IPS-15b (cell line): ENCODE data around the gene SGCD.

Experiments
- H3K27me3 ChIP-seq: one replicate; pipeline ENCODE4 v1.6.1; 2013; ENCODE audit warnings: low read length; ENCODE audit not compliant: control insufficient read depth, insufficient read depth
- H3K36me3 ChIP-seq: one replicate; pipeline ENCODE4 v1.6.1; 2013; ENCODE audit warnings: low read length; ENCODE audit not compliant: control insufficient read depth, insufficient read depth
- H3K4me1 ChIP-seq: one replicate; pipeline ENCODE4 v1.6.1; 2013; ENCODE audit warnings: mild to moderate bottlenecking, low read length; ENCODE audit not compliant: control insufficient read depth, insufficient read depth
- H3K4me3 ChIP-seq: one replicate; pipeline ENCODE4 v1.5.1; 2013; ENCODE audit warnings: low read depth, low read length
- H3K9ac ChIP-seq: one replicate; pipeline ENCODE4 v1.6.1; 2013; ENCODE audit warnings: low read depth, mild to moderate bottlenecking, low read length
- H3K9me3 ChIP-seq: one replicate; pipeline ENCODE4 v1.6.1; 2013; ENCODE audit warnings: mild to moderate bottlenecking, low read length; ENCODE audit not compliant: control insufficient read depth, insufficient read depth

Gene SGCD

DNA sequence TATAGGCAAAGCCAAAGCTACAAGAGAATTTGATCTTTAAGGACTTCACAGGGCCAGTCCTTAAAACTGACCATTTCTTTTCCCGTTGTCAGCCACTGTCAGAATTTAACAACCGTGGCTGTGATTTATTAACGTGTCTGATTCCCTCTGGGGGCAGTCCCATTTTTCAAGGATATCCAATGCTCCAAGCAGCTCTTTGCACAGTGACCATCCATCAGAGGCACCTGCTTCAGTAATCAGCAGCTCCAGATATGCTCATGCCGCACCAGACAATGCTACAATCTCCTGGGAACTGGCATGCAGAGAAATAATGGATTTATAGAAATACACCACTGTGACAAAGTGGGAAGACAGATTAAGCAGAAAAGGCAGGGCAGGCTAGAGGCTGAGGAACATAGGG, 359.8 kb downstream of the SGCD start:
- Histone ChIP-seq H3K9ac (no peak overlapping the region), H3K9me3 (no peaks in the 10 kb centered on the region), H3K27me3 (no peaks in the 10 kb centered on the region), H3K4me1 (peaks cover 17% of the 10 kb centered on the region), H3K4me3 (no peak overlapping the region), H3K36me3 (no peaks in the 10 kb centered on the region)

DNA sequence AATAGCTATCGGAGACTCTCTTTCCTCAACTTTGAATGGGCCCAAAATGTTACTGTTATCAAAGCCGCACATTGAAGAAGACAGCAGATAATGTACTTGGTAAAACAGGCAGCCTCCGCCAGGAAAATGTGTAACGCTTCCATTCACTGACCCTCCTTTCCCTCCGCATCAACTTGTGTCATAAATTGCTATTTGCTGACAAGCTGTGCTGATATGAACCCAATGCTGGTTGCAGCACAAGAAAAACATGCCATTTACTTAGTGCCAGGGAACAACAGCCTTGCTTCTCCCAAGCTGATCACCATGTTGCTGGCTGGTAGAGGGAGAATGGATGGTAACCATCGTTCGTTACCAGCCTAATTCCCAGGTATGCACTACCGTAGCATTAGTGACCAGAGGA, 360.6 kb downstream of the SGCD start:
- H3K9ac ChIP-seq, result no peak overlapping the region
- H3K27me3 ChIP-seq, result no peaks in the 10 kb centered on the region
- H3K4me3 ChIP-seq, result no peak overlapping the region
- H3K4me1 ChIP-seq, result peaks cover 17% of the 10 kb centered on the region
- H3K36me3 ChIP-seq, result no peaks in the 10 kb centered on the region
- H3K9me3 ChIP-seq, result no peaks in the 10 kb centered on the region

DNA sequence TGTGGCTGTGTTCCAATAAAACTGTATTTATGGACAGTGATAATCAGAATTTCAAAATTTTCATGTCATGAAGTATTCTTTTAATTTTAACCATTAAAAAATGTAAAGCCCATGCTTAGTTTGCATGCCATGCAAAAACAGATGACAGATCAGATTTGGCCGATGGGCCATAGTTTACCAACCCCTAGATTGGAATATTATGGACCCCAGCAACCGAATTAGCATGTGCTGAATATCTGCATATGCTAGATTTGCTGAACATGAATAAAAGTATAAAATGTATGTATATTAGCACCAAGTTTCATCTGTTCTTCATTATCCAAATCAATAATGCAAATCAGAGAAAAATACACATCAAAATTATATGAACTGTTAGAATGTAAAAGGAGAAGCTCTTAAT, 364.6 kb downstream of the SGCD start:
- no peaks in the 10 kb centered on the region for H3K36me3 ChIP-seq
- no peak overlapping the region for H3K4me3 ChIP-seq
- H3K27me3 ChIP-seq, result no peaks in the 10 kb centered on the region
- peaks cover 2% of the 10 kb centered on the region for H3K4me1 ChIP-seq
- no peak overlapping the region for H3K9ac ChIP-seq
- H3K9me3 ChIP-seq, result no peaks in the 10 kb centered on the region

DNA sequence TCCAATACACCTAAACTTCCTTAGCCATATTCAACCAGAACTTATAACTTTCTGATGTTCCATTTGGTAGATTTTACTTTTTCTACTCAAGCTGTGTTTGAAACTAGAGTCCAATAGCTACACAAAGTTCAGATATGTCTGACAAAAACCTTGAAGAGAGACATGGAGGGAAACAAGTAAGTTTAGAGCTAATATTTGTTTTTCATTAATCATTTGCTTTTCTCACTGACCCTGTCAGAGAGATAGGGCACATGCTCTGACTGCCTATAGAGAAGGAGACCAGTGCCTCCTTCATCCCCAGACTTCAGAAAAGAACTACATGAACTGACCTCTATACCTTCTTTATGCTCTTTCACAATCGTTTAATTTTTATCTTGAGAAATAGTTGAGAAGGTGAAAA, 366.1 kb downstream of the SGCD start:
- Histone ChIP-seq H3K4me3 (no peak overlapping the region), H3K9ac (no peak overlapping the region), H3K36me3 (no peaks in the 10 kb centered on the region), H3K9me3 (no peaks in the 10 kb centered on the region), H3K4me1 (no peaks in the 10 kb centered on the region), H3K27me3 (no peaks in the 10 kb centered on the region)

DNA sequence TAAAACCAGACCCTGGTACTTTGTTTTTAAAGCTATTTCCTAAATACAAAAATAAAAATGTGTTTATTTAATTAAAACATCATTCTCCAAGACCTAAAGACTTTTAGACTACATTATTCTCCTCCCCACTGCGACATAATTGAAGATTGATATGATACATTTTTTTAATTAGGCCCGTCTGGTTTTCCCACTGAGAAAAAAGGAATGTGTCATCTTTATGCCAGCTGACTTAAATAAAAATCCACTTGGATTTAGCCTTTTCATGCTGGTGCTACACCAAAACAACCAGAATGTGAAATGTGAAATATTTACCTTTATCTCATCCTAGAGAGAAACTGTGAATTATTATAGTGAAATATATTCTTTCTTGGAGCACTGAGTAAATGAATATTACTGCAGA, 367.6 kb downstream of the SGCD start:
- Histone ChIP-seq H3K4me1 (no peaks in the 10 kb centered on the region), H3K27me3 (no peaks in the 10 kb centered on the region), H3K9ac (no peak overlapping the region), H3K9me3 (no peaks in the 10 kb centered on the region), H3K4me3 (no peak overlapping the region), H3K36me3 (no peaks in the 10 kb centered on the region)

DNA sequence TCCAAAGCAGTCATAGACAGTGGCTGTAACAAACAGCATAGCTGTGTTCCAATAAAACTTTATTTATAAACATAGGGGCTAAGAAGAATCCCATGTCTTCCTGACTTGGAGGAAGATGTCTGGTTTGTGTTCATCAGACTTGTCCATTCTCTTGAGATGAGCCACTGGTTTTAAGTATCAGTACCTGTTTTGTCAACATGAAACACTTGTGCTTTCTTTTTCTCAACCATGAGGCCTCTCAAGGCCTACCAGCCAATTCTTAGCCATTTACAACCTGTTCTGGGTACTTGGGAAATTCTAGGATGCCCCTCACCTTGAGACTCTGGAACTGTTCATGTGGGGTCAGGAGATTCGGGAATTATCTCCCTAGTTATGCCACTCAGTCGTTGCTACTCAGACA, 368.8 kb downstream of the SGCD start:
- Histone ChIP-seq H3K9me3 (no peaks in the 10 kb centered on the region), H3K36me3 (no peaks in the 10 kb centered on the region), H3K9ac (no peak overlapping the region), H3K4me3 (no peak overlapping the region), H3K27me3 (no peaks in the 10 kb centered on the region), H3K4me1 (no peaks in the 10 kb centered on the region)

DNA sequence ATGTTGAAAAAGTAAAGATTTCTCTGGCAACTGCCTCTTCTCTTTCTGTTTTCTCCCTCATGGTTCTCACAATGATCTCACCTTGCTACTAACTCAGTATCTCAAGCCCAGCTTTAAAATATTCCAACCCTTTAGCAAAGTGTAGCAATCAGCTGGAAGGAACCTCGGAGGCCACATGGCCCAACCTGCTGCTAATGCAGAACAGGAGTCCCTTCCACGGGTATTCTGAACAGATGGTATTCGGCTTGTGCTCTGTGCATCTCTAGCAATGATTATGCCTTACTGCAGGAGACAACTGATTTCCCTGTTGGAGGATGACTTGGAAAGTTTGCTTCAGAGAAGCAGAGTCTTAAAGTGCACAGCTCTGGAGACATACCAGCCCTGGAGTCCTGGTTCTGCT, 371.4 kb downstream of the SGCD start:
- H3K9me3 ChIP-seq, result no peaks in the 10 kb centered on the region
- no peaks in the 10 kb centered on the region for H3K4me1 ChIP-seq
- no peaks in the 10 kb centered on the region for H3K27me3 ChIP-seq
- H3K36me3 ChIP-seq, result no peaks in the 10 kb centered on the region
- no peak overlapping the region for H3K4me3 ChIP-seq
- H3K9ac ChIP-seq, result no peak overlapping the region

DNA sequence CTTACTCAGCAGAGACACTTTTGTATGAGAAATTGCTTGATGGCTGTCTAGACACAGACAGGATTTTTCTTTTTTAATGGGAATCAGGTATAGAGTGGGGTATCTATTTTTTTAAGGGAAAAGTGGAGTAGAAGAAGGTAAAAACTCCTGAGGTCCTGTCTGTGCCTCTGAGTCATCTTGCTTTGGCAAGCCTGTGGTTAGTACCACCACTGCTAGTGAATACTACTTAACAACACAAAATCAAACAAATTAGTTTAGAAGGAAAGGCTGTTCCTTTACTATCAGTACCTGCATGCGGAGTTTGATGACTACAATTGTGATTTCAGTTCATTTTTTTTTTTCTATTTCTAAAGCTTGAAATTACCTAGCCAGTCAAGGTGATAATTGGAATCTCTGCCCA, 372.2 kb downstream of the SGCD start:
- H3K4me1 ChIP-seq, result no peaks in the 10 kb centered on the region
- H3K27me3 ChIP-seq, result no peaks in the 10 kb centered on the region
- H3K9ac ChIP-seq, result no peak overlapping the region
- no peak overlapping the region for H3K4me3 ChIP-seq
- H3K9me3 ChIP-seq, result no peaks in the 10 kb centered on the region
- no peaks in the 10 kb centered on the region for H3K36me3 ChIP-seq

DNA sequence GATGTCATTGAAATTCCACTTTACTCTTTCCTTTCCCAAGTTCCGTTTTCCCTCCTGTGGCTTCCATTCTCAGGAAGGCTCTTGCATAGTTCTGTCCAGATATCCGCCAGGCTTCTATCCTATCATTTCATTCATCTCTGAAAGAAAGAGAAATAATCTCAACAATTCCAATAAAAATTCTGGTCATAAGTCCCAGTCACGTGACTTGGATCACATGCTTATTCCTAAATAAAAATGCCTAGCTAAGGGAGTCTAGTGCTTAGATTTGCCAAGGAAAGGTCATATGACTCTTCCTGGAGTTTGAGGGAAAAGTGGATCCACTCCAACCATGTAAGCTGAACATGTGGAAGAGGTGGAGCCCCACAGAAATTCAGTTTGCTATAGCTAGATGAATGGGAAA, 377.2 kb downstream of the SGCD start:
- Histone ChIP-seq H3K4me3 (no peak overlapping the region), H3K4me1 (peaks cover 6% of the 10 kb centered on the region), H3K9ac (no peak overlapping the region), H3K27me3 (no peaks in the 10 kb centered on the region), H3K36me3 (no peaks in the 10 kb centered on the region), H3K9me3 (no peaks in the 10 kb centered on the region)

DNA sequence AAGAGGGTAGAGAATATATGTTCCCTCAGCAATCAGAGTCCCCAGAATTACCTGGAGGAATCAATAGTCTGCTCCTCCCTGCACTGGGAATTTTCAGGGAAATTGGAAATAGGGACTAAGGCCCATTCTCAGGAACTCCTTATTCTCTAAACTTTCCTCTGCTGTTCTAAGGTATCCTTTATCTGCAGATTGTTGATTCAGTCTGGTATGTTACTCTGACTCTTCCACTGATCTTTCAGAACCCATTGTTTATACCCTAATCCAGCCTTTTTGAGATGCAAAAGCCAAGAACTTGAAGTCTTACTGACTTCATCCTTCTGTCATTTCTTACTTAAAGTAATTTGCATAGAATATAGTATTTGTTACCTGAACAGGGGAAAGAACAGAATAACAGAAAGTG, 379.7 kb downstream of the SGCD start:
- Histone ChIP-seq H3K36me3 (no peaks in the 10 kb centered on the region), H3K9me3 (no peaks in the 10 kb centered on the region), H3K27me3 (no peaks in the 10 kb centered on the region), H3K4me3 (no peak overlapping the region), H3K4me1 (peaks cover 8% of the 10 kb centered on the region), H3K9ac (no peak overlapping the region)

DNA sequence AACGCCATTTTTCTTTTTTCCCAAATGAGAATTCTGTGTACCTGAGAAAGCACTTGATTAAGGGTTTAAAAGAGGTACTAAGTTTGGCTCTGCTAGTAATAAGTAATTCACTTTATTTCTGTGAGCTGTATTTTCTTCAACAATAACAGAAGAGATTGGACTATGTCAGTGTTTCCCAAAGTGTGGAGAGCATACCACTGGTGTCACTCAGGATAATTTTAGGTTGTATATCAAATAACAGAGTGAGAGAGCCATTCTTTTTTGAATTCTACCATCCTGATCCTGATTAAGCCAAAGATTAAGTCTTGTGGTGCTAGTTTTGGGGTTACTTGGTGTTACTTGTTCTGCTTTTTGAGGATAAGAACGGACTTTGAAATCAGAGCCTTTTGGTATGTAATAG, 380.8 kb downstream of the SGCD start:
- Histone ChIP-seq H3K27me3 (no peaks in the 10 kb centered on the region), H3K4me3 (no peak overlapping the region), H3K9ac (no peak overlapping the region), H3K4me1 (peaks cover 8% of the 10 kb centered on the region), H3K36me3 (no peaks in the 10 kb centered on the region), H3K9me3 (no peaks in the 10 kb centered on the region)

DNA sequence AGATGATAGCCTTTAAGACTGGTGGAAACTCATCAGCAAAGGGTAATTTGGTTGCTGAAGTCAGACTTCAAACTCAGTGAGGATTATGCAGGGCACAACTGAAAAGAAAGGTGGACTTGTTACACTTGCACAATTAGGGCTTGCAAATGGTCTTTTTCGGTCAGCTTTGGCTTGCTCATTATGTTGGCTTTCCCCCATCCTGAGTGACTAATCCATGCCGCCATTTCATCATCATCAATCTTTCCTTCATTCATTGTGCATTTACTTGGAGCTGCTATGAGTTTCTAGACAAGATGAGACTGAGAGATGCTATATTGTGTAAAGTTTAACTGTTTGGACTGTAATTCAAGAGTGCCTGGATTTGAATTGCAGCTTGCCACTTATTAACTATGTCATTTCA, 388.3 kb downstream of the SGCD start:
- Histone ChIP-seq H3K4me3 (no peak overlapping the region), H3K4me1 (peaks cover 19% of the 10 kb centered on the region), H3K27me3 (no peaks in the 10 kb centered on the region), H3K9me3 (no peaks in the 10 kb centered on the region), H3K9ac (no peak overlapping the region), H3K36me3 (no peaks in the 10 kb centered on the region)
